ENCODE measurements around the gene BOD1.

- TF ChIP-seq CTCF (IDR thresholded peaks at IDR 0.05) (no peak), POLR2A (IDR thresholded peaks at IDR 0.05) (no peak)
Observed at GRCh38 chr5:173583346-173583745, 33.1 kb downstream of the BOD1 start.

All from thyroid gland (tissue), 4 donors.